SK-N-MC (cell line): ENCODE results near the gene CTRL.

ENCODE experiments used
- EZH2 ChIP-seq: fragments of 200-600 bp; sonication (generic); IDR thresholded peaks from one replicate; pipeline ENCODE4 v1.6.1; 2017; ENCODE audit warnings: antibody characterized with exemption
- FOXP2 ChIP-seq: optimal IDR thresholded peaks from 2 replicates; pipeline ENCODE3; 2011; ENCODE audit warnings: mild to moderate bottlenecking, moderate library complexity; ENCODE audit not compliant: insufficient read depth; ENCODE audit errors: extremely low read length, control extremely low read depth
- POLR2AphosphoS5 ChIP-seq: IDR thresholded peaks from 2 replicates; pipeline ENCODE4 v1.6.1; 2012; ENCODE audit warnings: mild to moderate bottlenecking, low read depth, low read length, borderline replicate concordance

DNA sequence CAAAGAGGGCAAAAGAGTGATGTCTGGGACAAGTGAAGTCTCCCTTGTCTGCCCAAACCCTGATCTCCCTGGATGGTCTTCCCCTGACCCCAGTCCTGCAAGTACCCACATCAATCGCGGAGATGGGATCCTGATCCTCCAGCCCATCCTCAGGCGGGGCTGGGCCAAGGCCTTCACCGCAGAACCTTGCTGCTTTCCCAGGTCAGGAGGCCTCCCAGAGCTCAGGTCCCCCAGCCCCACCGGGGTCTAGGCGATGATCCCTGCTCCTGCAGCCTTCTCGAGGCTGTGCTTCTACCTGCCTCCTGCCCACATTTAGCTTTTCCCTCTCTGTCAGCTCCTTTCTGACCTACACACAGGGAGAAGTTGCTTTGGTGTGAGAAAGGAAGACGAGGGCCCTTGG lies 30.5 kb upstream of the CTRL start:
- no peak for TF ChIP-seq POLR2AphosphoS5
- TF ChIP-seq EZH2 = no peak
- no peak for TF ChIP-seq FOXP2
